GM12873 (cell line): ENCODE data around the gene APOA1.
A peak's percentile ranks its signal among the peaks of the same experiment; 100 is the strongest.

Experiments used
- CTCF ChIP-seq: IDR thresholded peaks from 2 replicates; pipeline ENCODE4 v1.5.1; 2012; ENCODE audit warnings: low read depth, mild to moderate bottlenecking, moderate library complexity, low read length, control low read depth; ENCODE audit not compliant: insufficient read depth; ENCODE audit errors: missing control alignments

APOA1 gene

GRCh38 chr11:116842117-116842516, 4.7 kb upstream of the APOA1 start:
- TF ChIP-seq CTCF: no peak

- TF ChIP-seq CTCF: no peak
Observed at GRCh38 chr11:116840746-116841296, 3.4 kb upstream of the APOA1 start.

GRCh38 chr11:116840224-116840745, 2.9 kb upstream of the APOA1 start:
- no peak for TF ChIP-seq CTCF

GRCh38 chr11:116838321-116839084, 1.1 kb upstream of the APOA1 start:
- TF ChIP-seq CTCF: no peak

GRCh38 chr11:116836632-116836991, 810 bp downstream of the APOA1 start:
- no peak for TF ChIP-seq CTCF

GRCh38 chr11:116835791-116836631, 1.4 kb downstream of the APOA1 start:
- TF ChIP-seq CTCF: peak; percentile 83
